GM18907 (cell line): ENCODE data around the gene MTMR3.
"Not testable (repeated sequence)": the region's sequence is repeated elsewhere in the genome, so short reads cannot be mapped to it uniquely, and the experiment has no call there.

ENCODE experiments used
- ATAC-seq: cut with Tn5 transposase; IDR thresholded peaks from one replicate; pipeline ENCODE4 v1.9.1; 2021; ENCODE audit warnings: mild to moderate bottlenecking, moderate library complexity; ENCODE audit not compliant: unreplicated experiment

Gene MTMR3

GRCh38 chr22:29954203-29954855 is 71.4 kb downstream of the MTMR3 start:
- no peak for ATAC-seq

GRCh38 chr22:29956680-29957079 is 73.7 kb downstream of the MTMR3 start:
- no peak for ATAC-seq

- ATAC-seq, result no peak
Observed at GRCh38 chr22:29958170-29958569, 75.2 kb downstream of the MTMR3 start.

- no peak for ATAC-seq
Observed at GRCh38 chr22:29964776-29965175, 81.8 kb downstream of the MTMR3 start.

DNA sequence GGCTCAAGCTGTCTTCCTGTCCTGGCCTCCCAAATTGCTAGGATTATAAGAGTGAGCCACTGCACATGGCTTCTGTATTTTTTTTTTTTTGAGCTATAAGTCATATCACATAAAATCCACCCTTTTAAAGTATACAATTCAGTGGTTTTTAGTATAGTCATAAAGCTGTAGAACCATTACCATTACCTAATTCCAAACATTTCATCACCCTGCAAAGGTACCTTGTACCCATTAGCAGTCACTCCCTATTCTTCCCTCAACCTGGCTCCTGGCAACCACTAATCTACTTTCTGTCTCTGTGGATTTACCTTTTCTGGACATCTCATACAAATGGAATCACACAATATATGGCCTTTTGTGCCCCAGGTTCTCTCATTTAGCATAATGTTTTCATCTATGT is 84.5 kb downstream of the MTMR3 start:
- ATAC-seq, result no peak

DNA sequence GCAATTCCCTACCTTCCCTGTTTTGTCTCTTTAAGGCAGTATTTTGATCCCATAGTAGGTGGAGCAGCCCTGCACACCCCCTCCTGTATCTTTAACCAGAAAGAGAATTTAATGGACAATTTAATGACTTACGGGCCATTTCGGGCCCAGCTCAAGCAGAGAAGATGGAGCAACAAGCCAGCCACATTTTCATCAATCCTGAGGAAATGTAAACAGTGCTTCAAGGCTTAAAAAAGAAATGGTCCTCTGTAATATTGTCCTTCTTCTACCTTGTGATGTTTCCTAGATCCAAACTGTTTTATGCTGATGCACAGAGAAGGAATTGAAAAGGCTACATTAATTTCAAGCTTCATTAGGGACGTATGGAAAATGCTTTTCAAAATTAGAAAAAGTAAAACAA is 88.6 kb downstream of the MTMR3 start:
- no peak for ATAC-seq

DNA sequence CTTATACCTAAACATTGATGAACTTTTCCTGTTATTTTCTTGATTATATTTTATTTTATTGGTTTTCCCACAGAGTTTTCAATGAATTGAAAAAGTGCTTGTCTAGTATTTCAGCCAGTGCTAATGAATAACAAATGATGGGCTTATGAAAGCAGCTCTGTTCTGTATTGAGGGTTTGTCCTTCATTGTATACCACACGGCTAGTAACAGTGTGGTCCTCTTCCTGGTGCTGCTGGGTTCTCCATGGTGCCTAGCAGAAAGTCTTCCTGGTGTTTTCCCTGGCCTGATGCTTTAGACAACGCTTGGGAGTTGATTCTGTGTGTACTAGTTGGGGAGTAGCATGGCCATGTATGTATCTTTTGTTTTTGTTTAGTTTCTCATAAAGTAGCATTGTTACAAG is 89.1 kb downstream of the MTMR3 start:
- ATAC-seq, result no peak

GRCh38 chr22:29973269-29973668 is 90.3 kb downstream of the MTMR3 start:
- no peak for ATAC-seq

DNA sequence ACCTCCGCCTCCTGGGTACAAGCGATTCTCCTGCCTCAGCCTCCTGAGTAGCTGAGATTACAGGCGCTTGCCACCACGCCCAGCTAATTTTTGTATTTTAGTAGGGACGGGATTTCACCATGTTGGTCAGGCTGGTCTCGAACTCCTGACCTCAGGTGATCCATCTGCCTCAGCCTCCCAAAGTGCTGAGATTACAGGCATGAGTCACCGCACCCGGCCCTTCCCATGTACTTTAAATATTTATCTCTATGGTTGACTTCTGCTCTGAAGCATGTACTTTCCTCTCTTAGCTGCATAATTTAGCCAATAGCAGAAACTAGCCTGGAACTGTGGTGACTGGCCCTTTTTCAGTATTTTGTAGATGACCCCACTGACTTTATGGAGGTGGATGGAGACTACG is 90.7 kb downstream of the MTMR3 start:
- ATAC-seq, result not testable (repeated sequence)

DNA sequence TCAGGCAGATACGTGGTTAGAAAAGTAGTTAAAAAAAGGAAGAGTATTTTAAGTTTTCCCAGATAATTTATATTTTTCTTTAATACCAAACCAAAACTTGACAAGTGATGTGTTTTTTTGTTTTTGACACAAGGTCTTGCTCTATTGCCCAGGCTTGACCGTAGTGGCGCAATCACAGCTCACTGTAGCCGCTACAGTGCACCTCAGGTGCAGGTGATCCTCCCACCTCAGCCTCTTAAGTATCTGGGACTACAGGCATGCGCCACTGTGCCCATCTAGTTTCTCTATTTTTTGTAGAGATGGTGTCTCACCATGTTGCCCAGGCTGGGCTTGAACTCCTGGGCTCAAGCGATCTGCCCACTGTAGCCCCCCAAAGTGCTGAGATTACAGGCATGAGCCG is 92.5 kb downstream of the MTMR3 start:
- ATAC-seq, result no peak

GRCh38 chr22:29977107-29977506 is 94.1 kb downstream of the MTMR3 start:
- ATAC-seq, result no peak

- peak; percentile 86 for ATAC-seq
Observed at GRCh38 chr22:29979777-29980321, 96.9 kb downstream of the MTMR3 start.

DNA sequence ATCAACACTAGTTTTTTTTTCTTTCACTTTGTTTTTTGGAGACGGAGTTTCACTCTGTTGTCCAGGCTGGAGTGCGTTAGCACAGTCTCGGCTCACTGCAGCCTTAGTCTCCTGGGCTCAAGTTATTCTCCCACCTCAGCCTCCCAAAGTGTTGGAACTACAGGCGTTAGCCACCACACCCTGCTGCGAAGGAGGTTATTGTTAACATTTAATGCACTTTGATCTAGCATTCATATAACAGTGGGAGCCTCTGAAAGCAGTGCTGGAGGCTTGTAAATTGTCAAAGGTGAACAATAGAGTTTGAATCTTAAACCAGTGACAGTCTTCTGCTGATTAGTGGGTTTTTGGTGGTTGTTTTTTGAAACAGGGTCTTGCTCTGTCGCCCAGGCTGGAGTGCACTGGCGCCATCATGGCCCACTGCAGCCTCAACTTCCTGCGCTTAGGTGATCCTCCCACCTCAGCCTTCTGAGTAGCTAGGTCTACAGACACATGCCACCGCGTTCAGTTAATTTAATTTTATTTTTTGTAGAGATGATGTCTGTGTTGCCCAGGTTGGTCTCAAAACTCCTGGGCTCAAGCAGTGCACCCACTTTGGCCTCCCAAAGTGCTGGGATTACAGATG is 100.4 kb downstream of the MTMR3 start:
- no peak for ATAC-seq

DNA sequence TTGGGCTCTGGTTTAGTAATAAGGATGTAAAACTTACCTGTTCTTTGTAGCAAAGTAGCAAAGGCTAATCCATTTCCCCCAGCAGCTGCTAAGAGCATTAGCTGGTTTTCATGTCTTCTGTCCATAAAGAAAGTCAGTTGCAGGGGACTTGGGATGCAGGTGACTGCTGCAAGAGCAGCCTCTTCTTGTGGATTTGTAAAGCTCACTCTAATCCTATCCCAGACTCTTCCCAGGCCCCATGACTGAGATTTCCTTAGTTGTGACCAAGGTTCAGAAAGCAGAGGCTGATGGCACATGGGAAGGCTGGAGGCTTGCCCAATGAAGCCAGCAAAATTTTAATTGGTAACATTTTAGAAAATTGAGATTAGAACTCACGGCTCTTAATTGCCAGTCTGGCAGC is 102.9 kb downstream of the MTMR3 start:
- no peak for ATAC-seq

DNA sequence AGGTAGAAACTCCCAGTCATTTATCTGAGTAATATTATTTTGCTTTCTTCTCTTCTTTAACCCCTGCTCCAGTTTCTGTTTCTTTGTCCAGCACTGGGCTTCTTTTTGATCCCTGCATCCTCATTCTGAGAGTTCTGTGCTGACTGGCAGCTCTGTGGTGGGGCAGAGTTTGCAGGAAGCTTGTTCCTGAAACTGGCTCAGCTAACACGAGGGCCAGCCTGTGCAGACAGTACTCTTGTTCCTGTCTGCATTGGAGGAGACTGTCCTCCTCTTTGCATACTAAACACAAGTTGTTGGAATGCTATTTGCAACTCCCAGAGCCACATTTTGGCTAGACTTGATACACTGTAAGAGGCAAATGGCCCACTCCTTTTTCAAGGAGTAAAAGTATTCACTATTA is 104.2 kb downstream of the MTMR3 start:
- ATAC-seq, result no peak

DNA sequence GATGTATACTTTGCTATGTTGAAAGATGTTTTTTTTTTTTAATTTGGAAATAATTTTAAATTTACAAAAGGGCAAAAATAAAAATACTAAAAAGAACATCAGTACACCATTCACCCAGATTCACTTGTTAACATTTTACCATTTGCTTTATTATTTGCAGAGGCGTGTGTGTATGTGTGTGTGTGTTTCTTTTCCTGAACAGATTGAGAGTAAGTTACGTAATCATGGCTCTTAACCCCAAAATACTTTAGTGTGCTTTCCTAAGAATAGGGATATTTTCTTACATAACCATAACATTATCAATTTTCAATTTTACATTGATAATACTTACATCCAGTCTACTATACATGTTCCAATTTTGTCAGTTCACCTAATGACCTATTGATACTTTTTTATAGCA is 105.7 kb downstream of the MTMR3 start:
- ATAC-seq, result no peak

- ATAC-seq, result no peak
Observed at GRCh38 chr22:29989446-29989845, 106.5 kb downstream of the MTMR3 start.

DNA sequence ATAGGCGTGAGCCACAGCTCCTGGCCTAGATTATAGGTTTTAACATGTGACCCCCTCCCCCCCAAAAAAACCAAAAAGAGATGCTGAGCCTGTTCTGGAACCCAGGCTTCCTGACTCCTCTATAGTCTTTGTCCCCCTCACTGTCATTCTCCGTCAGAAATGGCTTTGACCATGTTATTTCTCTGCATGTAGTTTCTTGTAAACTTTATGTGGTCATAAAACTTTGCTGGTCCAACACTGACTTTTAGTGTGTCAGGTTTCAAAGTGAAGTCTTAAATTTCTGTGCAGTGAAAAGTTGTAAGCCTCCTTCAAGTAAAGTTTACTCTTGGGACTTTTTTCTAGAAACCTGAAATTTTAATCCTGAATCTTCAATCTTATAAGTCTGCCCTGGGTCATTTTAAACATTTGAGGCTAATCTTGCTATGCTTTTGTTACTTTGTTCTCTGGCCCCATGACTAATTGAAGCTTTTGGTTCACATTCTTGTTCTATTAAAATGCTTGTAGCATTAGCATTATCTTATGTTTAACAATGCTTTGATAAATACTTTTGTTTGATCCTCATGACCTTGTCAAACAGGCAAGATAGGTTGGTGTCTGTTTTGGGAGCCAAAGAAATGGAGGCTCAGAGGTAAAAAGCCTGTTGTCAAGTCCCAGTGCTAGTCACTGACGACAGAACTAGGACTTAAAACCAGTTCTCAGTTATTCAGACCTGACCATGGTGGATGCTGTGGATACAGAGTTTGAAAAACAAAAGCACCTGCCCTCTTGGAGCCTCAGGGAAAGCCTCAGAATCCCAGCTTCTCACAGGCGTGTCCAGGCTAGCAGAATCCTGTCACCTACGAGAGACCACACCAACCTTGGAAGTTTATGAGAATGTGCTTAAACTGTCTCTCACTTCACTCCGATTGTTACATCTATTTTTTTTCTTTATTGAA is 109.6 kb downstream of the MTMR3 start:
- ATAC-seq, result no peak

DNA sequence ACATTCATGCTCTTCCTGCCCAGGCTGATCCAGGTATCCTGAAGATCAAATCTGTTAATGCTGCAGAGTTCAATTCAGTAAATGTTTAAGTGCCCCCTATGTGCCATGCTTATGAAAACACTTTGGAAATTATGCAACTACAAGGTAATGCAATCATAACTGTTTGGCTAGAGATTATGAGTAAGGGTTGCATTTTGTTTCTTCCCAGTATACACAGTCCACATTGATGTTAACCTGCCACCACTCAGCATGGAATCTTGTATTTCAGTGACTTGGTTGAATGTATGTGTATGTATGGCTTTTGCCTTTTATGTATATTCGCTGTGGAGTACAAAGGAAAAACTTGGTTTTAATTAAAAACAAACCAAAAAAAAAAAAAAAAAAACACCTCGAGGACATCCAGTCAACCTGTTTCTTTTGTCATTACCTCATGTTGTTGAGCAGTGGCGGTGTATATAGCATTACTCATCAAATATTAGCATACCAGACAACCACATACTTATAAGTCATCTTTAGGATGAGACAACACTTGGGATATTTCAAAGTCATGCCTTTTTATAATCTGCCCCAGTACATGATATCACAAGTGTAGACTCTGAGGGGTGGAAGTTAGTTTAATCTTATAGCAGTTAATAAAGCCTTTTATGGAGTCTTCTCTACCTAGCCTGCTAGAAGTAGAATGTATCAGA is 111.2 kb downstream of the MTMR3 start:
- ATAC-seq, result no peak

- ATAC-seq, result no peak
Observed at GRCh38 chr22:29994943-29995342, 112.0 kb downstream of the MTMR3 start.

GRCh38 chr22:29997107-29997506 is 114.1 kb downstream of the MTMR3 start:
- no peak for ATAC-seq
